COR-L47 (cell line): ENCODE measurements around the gene CEP20.
"Not testable (repeated sequence)": the region's sequence is repeated elsewhere in the genome, so short reads cannot be mapped to it uniquely, and the experiment has no call there.

Experiments used
- DNase-seq: peaks from one replicate; lab custom pipeline; 2025; lab: John Stamatoyannopoulos, UW

The CEP20 gene

DNA sequence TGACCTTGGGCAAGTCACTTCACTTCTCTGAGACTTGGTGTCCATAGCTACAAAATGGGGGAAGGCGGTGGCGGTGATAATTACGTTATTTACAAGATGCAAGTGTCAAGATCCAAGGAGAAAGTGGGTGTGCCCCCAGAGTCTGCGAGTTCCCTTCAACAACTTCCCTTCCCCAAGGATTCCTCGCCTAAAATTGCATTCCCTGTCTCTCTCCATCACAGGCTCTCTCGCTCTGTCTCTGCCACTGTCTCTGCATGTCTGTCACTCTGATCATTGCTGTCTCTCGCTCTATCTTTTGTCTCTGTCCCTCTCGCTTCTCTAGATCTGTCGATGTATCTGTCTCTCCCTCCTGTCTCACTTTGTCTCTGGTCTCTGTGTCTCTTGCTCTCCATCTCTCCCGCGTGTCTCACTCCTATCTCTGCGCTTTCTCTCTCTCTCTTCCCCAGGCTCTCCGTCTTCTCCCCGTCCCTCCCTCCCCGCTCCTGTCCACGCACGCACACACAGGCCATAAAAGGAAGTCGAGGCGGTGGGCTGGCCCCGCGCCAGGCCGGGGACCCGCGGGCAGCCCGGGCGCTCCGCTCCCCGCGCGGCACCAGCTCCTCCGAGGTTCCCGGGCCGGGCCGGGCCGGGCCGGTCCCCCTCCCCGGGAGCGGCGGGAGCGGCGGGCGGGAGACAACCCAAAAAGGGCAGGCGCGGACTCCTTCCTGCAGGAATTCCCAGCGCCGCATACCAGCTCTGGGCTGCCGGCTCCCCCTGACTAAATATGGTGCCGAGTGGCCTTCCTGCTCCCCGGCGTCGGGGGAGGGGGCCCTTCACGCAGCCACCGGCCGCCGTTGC is 30.5 kb downstream of the CEP20 start:
- DNase-seq, result no peak

DNA sequence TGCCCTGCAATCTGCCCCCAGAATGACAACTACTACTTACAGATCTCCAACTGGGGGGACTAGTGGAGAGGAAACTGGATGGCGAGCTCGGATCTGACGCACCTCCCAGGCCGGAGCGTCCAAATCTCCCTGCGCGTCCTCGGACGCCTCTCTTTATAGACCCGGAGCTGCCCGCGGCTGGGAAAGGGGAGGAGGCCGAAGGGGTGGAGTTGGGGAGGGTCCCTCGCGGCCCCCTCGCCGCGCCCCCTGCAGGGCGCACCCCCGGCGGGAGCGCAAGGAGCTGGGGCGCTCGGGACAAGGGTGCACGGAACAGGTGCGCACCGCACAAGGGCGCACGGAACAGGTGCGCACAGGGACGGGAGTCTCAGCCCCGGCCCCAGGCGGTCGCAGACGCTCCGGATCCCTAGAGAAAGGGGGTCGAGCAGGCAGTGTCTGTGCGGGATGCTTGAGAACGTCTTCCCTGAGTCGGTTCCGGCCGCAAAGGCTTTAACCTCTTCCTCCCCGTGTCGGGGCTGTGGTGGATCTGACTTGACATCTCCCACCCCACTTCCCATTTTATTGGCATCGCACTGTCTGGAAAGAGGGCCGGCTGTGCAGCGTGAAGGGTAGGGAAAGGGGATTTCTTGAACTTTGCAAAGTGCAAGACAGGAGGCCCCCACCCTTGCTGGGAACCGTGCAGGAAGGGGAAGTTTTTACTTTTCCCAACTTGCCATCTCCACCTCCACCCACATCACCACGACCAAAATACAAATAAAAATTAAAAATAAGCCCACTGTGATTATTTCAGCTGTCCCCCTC is 31.3 kb downstream of the CEP20 start, which contains the start of gene MYH11:
MYH11 (minus strand) TSS at position 128 of the 798 bp plus-strand sequence. CDS start 18,776 bp downstream, outside the sequence.
- DNase-seq, result no peak

DNA sequence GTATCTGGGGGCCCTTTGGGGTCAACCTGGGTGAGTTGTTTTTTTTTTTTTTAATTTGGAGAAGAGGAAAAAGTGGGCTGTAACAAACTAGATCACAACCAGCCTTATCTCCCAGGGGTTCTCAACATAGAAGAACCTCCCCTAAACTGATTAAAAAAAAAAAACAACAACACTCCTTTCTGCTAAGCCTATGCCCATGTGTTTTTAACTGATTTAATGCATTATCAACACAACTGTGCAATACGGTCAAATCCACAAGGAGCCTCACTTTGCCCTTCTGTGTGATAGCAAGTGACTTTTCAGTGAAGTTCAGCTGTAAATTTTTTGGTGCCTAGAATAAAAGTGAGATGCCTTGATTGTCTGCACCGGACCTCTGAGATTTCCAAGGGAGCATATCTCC is 32.2 kb downstream of the CEP20 start:
- DNase-seq, result no peak

DNA sequence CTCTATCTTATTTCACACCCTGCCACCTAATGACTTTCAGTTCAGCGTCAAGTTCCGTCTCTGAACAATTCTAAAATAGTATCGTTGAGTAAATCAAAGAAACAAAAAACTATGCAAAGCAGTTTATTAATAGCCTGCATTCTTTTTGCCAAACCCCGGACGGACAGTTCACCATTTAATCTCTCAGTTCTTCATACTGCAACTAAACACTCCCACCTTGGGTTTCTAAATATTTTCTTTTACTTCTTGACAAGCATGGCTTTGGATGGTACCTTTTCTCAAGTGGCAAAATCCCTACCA is 32.7 kb downstream of the CEP20 start:
- DNase-seq, result no peak

DNA sequence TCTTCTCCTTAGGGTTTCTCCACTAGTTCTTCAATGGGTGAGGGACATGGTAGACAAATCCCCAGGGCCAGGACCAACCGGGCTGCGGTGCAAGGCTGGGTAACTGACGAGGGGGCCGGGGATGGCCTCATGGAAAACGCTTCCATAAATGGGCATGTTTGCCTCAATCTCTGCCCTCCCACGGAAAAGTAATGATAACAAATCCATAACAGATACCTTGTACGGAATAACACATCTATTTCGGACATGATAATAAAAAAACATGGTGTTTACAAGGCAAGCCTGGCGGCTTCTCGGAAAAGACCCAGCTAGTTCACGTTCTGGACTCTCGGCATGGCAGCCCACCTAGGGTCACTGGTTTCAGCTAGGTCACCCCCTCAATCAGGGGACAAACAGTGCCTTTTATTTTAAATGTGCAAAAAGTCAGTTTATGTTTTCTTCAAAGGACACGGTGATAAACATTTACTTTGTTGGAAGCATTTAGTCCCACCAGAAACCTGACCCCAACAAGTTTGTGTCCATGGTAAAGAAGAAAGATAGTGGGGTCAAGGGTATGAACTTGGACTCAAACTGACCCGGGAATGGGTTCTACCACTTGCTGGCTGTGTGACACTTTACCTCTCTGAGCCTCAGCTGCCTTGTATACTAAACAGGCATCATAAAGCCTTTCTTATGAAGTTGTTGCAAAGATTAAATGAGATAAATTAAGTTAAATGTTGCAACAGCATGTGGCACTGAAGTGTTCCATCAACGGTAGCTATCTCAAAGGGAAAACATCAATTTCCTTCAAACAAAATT is 33.3 kb downstream of the CEP20 start:
- no peak for DNase-seq

DNA sequence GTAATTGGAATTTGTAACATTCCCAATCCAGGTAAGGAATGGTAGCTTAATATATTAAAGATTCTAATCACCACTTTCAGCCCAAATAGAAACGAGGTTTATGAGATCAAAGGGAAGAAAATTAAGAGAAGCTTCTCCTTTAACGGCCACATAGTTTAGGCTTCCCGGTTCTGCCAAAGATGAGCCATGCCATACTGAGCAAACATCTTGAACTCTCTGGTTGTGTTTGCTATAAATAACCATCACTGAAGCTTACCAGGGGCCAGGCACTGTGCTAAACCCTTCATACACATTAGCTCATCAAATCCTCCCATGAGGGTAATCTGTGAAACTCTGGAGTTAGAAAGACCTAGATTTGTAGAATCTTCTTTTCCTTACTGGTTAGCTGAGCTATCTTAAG is 34.3 kb downstream of the CEP20 start:
- no peak for DNase-seq

DNA sequence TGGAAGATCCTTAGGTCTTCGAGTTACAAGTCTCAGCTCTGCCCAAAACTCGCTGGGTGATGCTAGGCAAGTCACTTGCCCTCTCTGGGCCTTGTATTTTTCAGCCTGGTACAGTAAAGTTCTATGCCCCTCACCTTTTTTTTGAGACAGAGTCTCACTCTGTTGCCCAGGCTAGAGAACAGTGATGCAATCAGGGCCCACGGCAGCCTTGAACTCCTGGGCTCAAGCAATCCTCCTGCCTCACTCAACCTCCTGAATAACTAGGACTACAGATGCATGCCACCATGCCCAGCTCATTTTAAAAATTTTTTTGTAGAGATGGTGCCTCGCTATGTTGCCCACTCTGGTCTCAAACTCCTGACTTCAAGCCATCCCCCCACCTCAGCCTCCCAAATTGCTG is 35.4 kb downstream of the CEP20 start:
- DNase-seq, result no peak

DNA sequence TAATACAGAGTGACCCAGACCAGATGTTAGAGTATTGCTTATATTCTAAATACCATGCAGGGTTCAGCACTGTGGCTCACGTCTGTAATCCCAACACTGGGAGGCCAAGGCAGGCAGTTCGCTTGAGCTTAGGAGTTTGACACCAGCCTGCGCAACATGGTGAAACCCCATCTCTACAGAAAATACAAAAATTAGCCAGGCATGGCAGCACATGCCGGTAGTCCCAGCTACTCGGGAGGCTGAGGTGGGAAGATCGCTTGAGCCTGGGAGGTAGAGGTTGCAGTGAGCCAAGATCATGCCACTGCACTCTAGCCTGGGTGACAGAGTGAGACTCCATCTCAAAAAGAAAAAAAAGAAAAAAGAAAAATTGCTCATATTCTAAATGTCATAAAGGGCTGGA is 37.8 kb downstream of the CEP20 start:
- not testable (repeated sequence) for DNase-seq

DNA sequence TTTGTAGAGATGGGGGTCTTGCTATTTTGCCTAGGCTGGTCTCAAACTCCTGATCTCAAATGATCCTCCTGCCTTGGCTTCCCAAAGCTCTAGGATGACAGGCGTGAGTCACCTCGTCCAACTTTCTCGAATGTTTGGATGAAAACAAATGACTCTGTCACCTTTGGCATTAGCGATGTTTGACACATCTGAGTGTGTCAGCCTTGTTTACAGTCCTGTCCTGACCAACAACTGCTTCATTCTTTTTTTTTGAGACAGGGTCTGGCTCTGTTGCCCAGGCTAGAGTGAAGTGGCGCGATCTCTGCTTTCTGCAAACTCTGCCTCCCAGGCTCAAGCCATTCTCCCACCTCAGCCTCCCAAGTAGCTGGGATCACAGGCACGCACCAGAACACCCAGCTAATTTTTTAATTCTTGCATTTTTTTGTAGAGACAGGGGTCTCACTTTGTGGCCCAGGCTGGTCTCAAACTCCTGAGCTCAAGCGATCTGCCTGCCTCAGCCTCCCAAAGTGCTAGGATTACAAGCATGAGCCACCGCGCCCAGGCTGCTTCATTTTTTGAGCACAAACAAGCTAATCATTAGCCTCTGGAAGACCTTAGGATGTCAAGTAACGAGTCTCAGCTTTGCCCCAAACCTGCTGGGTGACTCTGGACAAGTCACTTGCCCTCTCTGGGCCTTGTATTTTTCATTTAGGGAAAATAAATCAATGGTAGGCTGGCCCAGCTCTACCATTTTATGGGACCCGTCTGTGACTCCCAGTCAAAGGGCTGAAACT is 39.0 kb downstream of the CEP20 start:
- no peak for DNase-seq

DNA sequence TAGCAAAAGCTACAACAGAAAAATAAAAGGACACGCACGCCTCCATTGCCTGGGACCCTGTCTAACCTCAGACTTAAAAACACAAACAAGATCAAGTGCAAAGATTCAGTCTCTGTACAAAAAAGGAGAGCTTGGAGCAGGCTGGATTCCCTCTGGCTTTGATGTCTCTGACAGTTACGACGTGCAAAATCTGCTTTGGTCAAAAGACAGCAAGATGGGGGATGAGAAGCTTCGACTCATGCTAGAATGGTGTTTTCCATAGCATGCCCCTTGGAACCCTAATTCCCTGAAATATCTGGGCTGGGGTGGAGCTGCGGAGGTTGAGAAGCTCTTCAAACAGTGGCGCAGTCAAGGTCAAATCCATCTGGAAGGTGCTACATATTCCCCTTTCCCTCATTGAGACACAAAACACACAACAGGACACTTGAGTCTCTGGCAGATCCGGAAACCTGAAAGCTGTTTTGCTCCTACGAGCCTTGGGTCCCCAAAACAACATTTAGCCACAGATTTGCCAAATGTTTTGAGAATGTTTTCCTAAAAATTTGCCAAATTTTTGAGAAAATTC is 40.7 kb downstream of the CEP20 start:
- no peak for DNase-seq

DNA sequence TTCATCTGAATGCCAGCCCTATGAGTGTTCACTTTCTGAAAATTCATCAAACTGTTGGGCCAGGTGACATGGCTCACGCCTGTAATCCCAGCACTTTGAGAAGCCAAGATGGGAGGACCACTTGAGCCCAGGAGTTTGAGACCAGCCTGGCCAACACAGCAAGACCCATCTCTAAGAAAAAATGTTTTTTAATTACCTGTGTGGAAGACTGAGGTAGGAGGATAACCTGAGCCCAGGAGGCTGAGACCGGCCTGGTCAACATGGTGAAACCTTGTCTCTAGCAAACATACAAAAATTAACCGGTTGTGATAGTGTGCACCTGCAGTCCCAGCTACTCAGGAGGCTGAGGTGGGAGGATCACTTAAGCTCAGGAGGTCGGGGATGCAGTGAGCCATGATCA is 41.9 kb downstream of the CEP20 start:
- DNase-seq, result no peak

DNA sequence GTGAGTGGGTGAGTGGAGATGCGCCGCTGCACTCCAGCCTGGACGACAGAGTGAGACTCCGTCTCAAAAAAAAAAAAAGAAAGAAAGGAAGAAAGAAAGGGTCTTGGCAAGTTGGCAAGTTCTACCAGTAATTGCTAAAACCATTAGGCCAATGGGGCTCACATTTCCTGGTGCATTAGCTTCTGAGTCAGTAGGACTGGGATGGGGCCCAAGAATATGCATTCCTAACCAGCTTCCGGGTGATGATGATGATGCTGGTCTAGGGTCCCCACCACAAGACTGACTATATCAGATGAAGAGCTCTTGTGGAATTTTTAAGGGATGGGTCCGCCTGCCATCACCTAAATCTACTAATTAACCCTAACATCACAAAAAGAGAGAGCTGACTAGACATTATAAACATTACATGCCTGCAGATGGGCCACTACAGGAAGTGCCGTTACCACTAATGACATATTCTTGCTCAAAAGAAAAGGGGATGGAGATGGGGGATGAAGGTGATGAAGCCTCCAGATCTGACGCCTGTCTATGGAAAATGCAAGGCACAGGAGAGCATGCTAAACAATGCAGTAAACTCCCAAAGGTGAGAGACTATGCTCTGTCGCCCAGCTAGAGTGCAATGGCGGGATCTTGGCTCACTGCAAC is 44.6 kb downstream of the CEP20 start:
- no peak for DNase-seq

DNA sequence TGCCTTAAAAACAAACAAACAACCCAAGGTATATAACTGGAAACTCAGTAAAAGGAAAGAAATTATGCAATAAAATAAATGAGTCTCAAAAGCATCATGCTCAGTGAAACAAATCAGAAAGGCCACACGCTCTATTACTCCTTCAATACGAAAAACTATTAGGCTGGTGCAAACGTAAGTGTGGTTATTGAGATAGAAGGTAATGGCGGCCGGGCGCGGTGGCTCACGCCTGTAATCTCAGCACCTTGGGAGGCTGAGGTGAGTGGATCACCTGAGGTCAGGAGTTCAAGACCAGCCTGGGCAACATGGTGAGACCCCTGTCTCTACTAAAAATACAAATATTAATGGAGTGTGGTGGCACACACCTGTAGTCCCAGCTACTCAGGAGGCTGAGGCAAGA is 49.2 kb downstream of the CEP20 start:
- DNase-seq, result not testable (repeated sequence)

DNA sequence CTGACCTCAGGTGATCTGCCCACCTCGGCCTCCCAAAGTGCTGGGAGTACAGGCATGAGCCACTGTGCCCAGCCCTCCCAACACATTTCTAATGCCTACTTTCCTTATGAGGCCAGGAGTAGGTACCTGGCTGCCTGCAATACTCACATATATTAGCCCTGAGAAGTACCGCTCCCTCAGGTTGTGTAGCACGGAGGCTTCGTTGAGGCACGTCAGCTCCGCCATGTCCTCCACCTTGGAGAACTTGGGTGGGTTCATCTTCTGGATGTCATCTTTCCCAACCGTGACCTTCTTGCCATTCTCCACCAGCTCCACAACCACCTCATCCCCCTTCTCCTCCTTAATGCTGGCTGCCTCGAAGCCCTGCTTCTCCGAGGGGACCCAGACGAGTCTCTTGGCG is 50.6 kb downstream of the CEP20 start:
- no peak for DNase-seq

DNA sequence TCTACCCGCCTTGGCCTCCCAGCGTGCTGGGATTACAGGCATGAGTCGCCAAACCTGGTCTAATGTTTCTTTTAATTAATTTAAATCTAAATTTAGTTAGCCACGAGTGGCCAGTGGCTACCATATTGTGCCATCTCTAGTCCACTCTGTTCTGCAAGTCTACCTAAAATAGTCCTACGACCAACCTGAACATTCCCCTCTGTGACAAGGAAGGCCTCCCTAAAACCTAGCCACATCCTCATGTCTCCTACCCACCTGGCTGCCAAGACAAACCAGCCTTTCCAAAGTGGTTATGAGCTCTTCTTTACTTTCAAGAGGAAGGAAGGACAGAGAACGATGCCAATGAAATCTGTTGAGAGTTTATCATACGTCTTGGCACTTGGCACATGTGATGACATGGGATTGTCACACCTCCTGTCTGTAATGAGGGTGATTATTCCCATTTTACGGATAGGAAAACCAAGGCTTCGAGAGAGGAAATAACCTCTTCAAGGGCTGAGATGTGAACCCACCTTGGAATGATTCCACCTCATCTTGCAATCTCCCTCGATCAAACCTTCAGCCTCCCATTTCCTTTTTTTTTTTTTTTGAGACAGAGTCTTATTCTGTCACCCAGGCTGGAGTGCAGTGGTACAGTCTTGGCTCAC is 51.3 kb downstream of the CEP20 start:
- no peak for DNase-seq

DNA sequence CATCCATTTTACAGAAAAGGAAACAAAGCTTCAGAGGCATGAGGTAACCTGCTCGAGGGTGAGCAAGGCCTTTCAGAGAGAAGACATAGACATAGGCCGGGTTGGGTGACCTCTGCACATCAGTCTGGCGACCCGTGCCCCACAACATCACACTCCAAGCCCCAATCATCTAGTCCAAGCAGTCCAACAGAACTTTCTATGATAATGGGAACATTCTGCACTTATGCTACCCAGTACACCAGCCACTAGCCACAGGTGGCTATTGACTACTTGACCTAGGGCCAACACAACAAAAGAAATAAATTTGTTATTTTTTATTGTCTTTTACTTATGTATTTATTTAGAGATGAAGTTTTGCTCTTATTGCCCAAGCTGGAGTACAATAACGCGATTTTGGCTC is 52.3 kb downstream of the CEP20 start:
- DNase-seq, result no peak

DNA sequence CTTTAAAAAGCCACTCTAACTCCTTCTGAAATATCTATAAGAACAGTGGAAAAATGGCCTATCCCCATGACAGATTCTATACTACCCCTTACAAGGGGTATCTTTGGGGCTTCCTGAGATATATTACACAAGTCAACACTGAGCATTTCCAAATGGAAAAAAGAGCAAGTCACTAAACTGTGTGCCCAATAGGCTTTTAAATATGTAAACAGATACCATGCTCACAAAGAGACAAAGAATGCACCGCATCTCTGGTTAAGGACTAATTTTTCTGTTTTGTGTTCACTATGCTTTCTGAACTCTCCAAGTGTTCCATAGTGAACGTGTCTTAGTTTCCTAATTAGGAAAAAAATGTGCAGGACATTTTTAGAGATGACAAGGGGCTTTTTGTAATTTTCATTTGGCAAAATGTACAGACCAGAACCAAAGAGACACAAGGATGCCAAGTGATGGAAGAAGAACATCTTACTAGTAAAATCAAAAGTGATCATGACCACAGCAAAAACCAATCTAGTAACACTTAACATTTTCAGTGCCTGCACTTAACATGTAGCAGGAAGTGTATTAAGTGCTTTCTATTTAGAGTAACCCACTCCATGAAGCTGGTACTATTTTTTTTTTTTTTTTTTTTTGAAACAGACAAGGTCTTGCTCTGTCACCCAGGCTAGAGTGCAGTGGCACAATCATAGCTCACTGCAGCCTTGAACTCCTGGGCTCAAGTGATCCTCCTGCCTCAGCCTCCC is 53.1 kb downstream of the CEP20 start:
- DNase-seq, result no peak

DNA sequence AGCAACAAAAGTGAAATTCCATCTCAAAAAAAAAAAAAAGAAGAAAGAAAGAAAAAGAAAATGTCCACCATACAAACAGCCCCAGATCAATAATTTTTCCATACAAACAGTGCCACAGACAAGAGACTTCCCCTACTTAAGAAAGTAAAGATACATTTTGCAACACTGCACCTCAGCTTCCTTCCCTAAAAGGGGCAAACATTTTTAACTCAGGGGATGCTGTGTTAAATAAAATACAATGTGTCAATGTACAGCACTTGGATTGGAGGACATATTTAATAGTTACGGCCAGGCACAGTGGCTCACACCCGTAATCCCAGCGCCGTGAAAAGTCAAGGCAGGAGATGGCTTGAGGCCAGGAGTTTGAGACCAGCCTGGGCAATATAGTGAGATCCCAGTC is 53.9 kb downstream of the CEP20 start:
- no peak for DNase-seq

DNA sequence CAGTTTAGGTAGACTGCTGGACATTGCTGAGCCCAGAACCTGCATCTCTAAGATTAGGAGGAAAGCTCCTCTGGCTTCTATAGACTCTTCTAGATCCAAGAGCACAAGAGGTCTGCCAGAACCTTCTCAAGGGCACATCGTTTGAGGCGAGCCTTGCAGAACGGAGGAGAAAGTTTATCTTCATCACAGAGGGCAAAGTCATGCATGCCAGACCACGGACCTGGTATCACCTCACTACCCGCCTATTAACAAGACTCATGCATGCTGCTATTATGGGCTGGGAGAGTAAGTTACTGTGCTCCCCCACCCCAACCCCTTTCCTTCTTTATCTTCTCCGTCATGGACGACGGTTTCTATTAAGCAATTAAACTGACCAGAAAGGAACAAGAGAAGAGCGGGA is 54.9 kb downstream of the CEP20 start:
- no peak for DNase-seq

DNA sequence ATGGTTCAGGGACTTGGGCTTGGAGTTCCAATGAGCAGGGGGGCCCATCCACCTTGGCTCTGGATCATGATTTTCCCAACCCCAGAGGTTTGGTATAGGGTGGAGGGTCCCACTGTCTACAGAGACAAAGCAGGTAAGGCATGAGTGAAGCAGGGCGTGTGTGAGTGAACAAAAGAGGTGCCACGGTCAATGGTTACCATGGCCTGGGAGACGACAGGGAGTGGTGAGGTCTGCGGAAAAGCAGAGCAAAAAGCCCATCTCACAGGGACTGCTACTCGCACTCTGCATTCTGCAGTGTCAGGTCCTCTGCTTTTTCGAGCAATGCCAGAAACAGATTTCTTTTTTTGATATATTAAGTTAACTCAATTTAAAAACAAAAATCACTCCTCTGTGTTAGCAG is 56.2 kb downstream of the CEP20 start:
- DNase-seq, result no peak
